Panc1 (cell line): ENCODE data around the gene HP. TPM values are rescaled to one million over a fixed set of nuclear protein-coding genes. Genes with fewer than 3 reads are reported as not detected.
"Not testable (repeated sequence)": the region's sequence is repeated elsewhere in the genome, so short reads cannot be mapped to it uniquely, and the experiment has no call there.

Experiments used
- ATAC-seq: fragments of 200-7000 bp; cut with Tn5 transposase; 2 replicates; pipeline ENCODE4 v1.9.1; 2020; ENCODE audit warnings: mild to moderate bottlenecking, moderate library complexity
- BruUV-seq: library from RNA; stranded (reverse); fragments of 400-500 nt; replicated peaks from 2 replicates; lab custom pipeline; 2021; lab: Mats Ljungman, UMichigan
- CTCF ChIA-PET: fragments of 300-600 bp; sonication (Branson Sonifier 250); formaldehyde crosslinking; loops from one replicate; lab custom pipeline; 2022; ENCODE audit warnings: antibody characterized with exemption; lab: Charles Lee
- POLR2A ChIA-PET: fragments of 300-600 bp; sonication (Branson Sonifier 250); formaldehyde crosslinking; loops from one replicate; lab custom pipeline; 2022; ENCODE audit warnings: antibody characterized with exemption; lab: Charles Lee
- DNase-seq: peaks from one replicate; pipeline ENCODE4 v3.0.0-alpha.2; 2010; ENCODE audit warnings: low read depth, low spot score
- H3K27ac ChIP-seq: 2 replicates; pipeline ENCODE4 v1.5.1; 2011; ENCODE audit warnings: mild to moderate bottlenecking, low read length, inconsistent platforms
- H3K27me3 ChIP-seq: fragments of 200-500 bp; sonication (Bioruptor generic); 2 replicates; pipeline ENCODE4 v1.6.0; 2014; ENCODE audit warnings: low read length, inconsistent platforms; ENCODE audit not compliant: control insufficient read depth, insufficient read depth
- H3K36me3 ChIP-seq: fragments of 200-500 bp; sonication (Bioruptor generic); 2 replicates; pipeline ENCODE4 v1.5.1; 2014; ENCODE audit warnings: inconsistent platforms, mild to moderate bottlenecking, low read length, moderate library complexity; ENCODE audit not compliant: control insufficient read depth, insufficient read depth
- H3K4me1 ChIP-seq: 2 replicates; pipeline ENCODE4 v1.5.1; 2011; ENCODE audit warnings: inconsistent platforms, mild to moderate bottlenecking, low read length, moderate library complexity; ENCODE audit not compliant: control insufficient read depth, insufficient read depth
- H3K4me3 ChIP-seq, 2 experiments: 2 replicates each; pipeline ENCODE4 v1.5.1; 2011 to 2012; ENCODE audit warnings: low read depth in 2 of 2, low read length in 2 of 2, mild to moderate bottlenecking in 2 of 2, inconsistent platforms in 1 of 2, moderate library complexity in 1 of 2
- H3K9me3 ChIP-seq: fragments of 200-500 bp; sonication (Bioruptor generic); 2 replicates; pipeline ENCODE4 v1.5.1; 2014; ENCODE audit warnings: low read depth, mild to moderate bottlenecking, inconsistent platforms, low read length, moderate library complexity; ENCODE audit not compliant: control insufficient read depth, insufficient read depth
- POLR2AphosphoS5 ChIP-seq: IDR thresholded peaks from 2 replicates; pipeline ENCODE4 v1.6.1; 2012; ENCODE audit warnings: mild to moderate bottlenecking, low read depth, low read length, moderate library complexity
- SIN3A ChIP-seq: IDR thresholded peaks from 2 replicates; pipeline ENCODE4 v1.6.1; 2012; ENCODE audit warnings: low read depth, mild to moderate bottlenecking, low read length, moderate library complexity, borderline replicate concordance; ENCODE audit not compliant: insufficient read depth
- TCF7L2 ChIP-seq: IDR thresholded peaks from 2 replicates; pipeline ENCODE4 v1.6.1; 2011; ENCODE audit warnings: mild to moderate bottlenecking, low read depth, low read length, inconsistent platforms
- in situ Hi-C: cut with HindIII; loops from 2 replicates; pipeline ENCODE4 v1.10.0; 2016; ENCODE audit warnings: low sequenced_read_pairs, low pct_unique_long_range_greater_than_20kb
- intact Hi-C: fragments of 100-400 bp; cut with micrococcal nuclease; formaldehyde crosslinking; loops from one replicate; pipeline ENCODE4 v1.10.0; 2022; ENCODE audit not compliant: unreplicated experiment
- total RNA-seq: library from RNA; stranded (reverse); gene quantifications from one replicate; pipeline ENCODE4 v1.2.1, GENCODE V29; 2021; ENCODE audit not compliant: unreplicated experiment
- TF ChIP-seq, protein P1 (sequence below), 2 experiments: IDR thresholded peaks; 2 replicates each; pipeline ENCODE4 v1.6.1; 2011 to 2012; ENCODE audit warnings: low read depth in 2 of 2, control low read depth in 1 of 2, low read length in 1 of 2, mild to moderate bottlenecking in 1 of 2, moderate library complexity in 1 of 2; ENCODE audit not compliant: insufficient read depth in 1 of 2
- TF ChIP-seq, protein P2 (sequence below): fragments of 450-650 bp; IDR thresholded peaks from 2 replicates; pipeline ENCODE4 v1.5.1; 2017; ENCODE audit warnings: mild to moderate bottlenecking

Gene HP
- total RNA-seq, 1 experiment from 2014 or later, result 7.0 TPM

DNA sequence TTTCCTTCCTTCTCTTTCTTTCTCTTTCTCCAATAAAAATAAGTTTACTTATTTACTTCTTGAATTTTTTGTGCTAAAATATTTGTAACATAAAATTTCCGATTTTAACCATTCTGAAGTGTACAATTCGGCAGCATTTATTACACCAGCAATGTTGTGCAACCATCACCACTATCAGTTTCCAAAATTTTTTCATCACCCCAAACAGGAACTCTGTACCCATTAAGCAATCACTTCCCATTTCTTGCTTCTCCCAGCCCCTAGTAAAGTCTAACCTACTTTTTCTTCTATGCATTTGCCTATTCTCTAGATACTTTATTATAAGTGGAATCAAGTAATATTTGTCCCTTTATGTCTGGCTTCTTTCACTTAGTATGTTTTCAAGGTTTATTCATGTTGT is 2.5 kb upstream of the HP start:
- ATAC-seq (no peak), DNase-seq (no peak)
- TF ChIP-seq TCF7L2, result no peak
- TF ChIP-seq, protein P1, sequence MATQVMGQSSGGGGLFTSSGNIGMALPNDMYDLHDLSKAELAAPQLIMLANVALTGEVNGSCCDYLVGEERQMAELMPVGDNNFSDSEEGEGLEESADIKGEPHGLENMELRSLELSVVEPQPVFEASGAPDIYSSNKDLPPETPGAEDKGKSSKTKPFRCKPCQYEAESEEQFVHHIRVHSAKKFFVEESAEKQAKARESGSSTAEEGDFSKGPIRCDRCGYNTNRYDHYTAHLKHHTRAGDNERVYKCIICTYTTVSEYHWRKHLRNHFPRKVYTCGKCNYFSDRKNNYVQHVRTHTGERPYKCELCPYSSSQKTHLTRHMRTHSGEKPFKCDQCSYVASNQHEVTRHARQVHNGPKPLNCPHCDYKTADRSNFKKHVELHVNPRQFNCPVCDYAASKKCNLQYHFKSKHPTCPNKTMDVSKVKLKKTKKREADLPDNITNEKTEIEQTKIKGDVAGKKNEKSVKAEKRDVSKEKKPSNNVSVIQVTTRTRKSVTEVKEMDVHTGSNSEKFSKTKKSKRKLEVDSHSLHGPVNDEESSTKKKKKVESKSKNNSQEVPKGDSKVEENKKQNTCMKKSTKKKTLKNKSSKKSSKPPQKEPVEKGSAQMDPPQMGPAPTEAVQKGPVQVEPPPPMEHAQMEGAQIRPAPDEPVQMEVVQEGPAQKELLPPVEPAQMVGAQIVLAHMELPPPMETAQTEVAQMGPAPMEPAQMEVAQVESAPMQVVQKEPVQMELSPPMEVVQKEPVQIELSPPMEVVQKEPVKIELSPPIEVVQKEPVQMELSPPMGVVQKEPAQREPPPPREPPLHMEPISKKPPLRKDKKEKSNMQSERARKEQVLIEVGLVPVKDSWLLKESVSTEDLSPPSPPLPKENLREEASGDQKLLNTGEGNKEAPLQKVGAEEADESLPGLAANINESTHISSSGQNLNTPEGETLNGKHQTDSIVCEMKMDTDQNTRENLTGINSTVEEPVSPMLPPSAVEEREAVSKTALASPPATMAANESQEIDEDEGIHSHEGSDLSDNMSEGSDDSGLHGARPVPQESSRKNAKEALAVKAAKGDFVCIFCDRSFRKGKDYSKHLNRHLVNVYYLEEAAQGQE (IDR thresholded peaks at IDR 0.05; ENCODE audit: insufficient read depth in 1 of 2, low read depth in 2 of 2, low read length in 1 of 2), result no peak
- TF ChIP-seq SIN3A, result no peak
- TF ChIP-seq POLR2AphosphoS5, result no peak
- TF ChIP-seq, protein P2, sequence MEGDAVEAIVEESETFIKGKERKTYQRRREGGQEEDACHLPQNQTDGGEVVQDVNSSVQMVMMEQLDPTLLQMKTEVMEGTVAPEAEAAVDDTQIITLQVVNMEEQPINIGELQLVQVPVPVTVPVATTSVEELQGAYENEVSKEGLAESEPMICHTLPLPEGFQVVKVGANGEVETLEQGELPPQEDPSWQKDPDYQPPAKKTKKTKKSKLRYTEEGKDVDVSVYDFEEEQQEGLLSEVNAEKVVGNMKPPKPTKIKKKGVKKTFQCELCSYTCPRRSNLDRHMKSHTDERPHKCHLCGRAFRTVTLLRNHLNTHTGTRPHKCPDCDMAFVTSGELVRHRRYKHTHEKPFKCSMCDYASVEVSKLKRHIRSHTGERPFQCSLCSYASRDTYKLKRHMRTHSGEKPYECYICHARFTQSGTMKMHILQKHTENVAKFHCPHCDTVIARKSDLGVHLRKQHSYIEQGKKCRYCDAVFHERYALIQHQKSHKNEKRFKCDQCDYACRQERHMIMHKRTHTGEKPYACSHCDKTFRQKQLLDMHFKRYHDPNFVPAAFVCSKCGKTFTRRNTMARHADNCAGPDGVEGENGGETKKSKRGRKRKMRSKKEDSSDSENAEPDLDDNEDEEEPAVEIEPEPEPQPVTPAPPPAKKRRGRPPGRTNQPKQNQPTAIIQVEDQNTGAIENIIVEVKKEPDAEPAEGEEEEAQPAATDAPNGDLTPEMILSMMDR, result no peak
- Histone ChIP-seq H3K36me3 (no peaks in the 10 kb centered on the region), H3K4me1 (no peaks in the 10 kb centered on the region), H3K9me3 (no peaks in the 10 kb centered on the region), H3K27me3 (peaks cover 6% of the 10 kb centered on the region), H3K4me3 (no peak overlapping the region), H3K27ac (no peak overlapping the region)
- intact Hi-C loops (no loop called here), in situ Hi-C loops (no loop called here)
- ChIA-PET CTCF (no interaction called here), POLR2A (no interaction called here)
- BruUV-seq, result no TSS peak

DNA sequence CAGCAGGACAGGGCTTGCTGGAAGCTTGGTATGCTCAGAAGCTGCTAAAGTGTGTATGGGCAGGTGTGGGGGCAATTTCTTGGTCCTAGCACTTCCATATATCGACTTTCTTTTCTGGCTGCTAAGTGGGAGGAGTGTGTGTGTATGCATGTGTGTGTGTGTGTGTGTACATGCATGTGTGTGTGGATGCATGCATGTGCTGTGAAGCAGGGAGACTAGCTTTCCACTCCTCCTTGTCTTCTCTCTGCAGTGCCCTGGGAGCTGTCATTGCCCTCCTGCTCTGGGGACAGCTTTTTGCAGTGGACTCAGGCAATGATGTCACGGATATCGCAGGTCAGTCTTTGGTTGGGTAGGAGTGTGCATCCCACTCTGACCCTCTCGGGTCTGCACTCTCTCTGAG is 1.6 kb downstream of the HP start:
- H3K27ac ChIP-seq, result no peak overlapping the region
- no peaks in the 10 kb centered on the region for H3K4me1 ChIP-seq
- DNase-seq (no peak), ATAC-seq (no peak)
- H3K9me3 ChIP-seq, result no peaks in the 10 kb centered on the region
- ChIA-PET CTCF (no interaction called here), POLR2A (no interaction called here)
- no TSS peak for BruUV-seq
- peaks cover 6% of the 10 kb centered on the region for H3K27me3 ChIP-seq
- in situ Hi-C loops, result no loop called here
- H3K4me3 ChIP-seq, result no peak overlapping the region
- intact Hi-C loops, result no loop called here
- TF ChIP-seq SIN3A (no peak), TCF7L2 (no peak), POLR2AphosphoS5 (no peak)
- TF ChIP-seq, protein P2, result no peak
- TF ChIP-seq, protein P1 (IDR thresholded peaks at IDR 0.05; ENCODE audit: insufficient read depth in 1 of 2, low read depth in 2 of 2, low read length in 1 of 2), result no peak
- no peaks in the 10 kb centered on the region for H3K36me3 ChIP-seq

DNA sequence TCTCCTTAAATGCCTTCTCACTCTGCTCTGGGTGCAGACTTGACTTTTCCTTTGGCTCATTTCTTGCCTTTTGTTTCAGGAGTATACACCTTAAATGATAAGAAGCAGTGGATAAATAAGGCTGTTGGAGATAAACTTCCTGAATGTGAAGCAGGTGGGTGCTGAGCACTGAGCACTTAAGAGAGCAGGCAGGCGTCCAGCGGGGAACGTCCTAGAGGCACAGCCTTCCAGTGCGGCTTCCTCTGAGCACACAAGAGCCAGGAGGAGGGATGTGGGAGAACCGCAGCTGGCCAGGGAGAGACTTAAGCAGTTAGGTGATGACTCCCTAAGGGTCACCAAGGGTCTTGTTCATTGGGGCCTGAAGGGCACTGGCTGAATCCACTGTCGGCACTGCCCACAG is 3.0 kb downstream of the HP start:
- CTCF ChIA-PET, H3K27ac ChIP-seq, DNase-seq, H3K4me1 ChIP-seq, H3K27me3 ChIP-seq, BruUV-seq, in situ Hi-C loops, H3K36me3 ChIP-seq, intact Hi-C loops, H3K9me3 ChIP-seq, ATAC-seq, POLR2A ChIA-PET, H3K4me3 ChIP-seq: not testable (repeated sequence)

DNA sequence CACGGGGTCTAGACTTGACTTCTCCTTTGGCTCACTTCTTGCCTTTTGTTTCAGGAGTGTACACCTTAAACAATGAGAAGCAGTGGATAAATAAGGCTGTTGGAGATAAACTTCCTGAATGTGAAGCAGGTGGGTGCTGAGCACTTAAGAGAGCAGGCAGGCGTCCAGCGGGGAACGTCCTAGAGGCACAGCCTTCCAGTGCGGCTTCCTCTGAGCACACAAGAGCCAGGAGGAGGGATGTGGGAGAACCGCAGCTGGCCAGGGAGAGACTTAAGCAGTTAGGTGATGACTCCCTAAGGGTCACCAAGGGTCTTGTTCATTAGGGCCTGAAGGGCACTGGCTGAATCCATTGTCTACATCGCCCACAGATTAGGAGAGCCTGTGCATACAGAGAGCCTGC is 4.8 kb downstream of the HP start:
- BruUV-seq, H3K4me1 ChIP-seq, DNase-seq, ATAC-seq, H3K4me3 ChIP-seq, in situ Hi-C loops, CTCF ChIA-PET, intact Hi-C loops, POLR2A ChIA-PET, H3K9me3 ChIP-seq, H3K27ac ChIP-seq, H3K36me3 ChIP-seq, H3K27me3 ChIP-seq: not testable (repeated sequence)
